Central memory CD8-positive, alpha-beta T cell (primary cell): ENCODE results near the gene TEX55.

Experiments
- ATAC-seq: fragments of 150-1000 bp; cut with Tn5 transposase; replicated peaks from 2 replicates; pipeline ENCODE4 v1.10.0; 2022; ENCODE audit warnings: mild to moderate bottlenecking, moderate FRiP score, moderate number of reproducible peaks; ENCODE audit not compliant: poor library complexity, severe bottlenecking; ENCODE audit errors: extremely low read depth
- DNase-seq, 2 donors: peaks; one replicate each; pipeline ENCODE4 v3.0.0; 2021; ENCODE audit warnings: low spot score in 2 of 2
- H3K27ac Mint-ChIP-seq: one replicate; pipeline ENCODE4 v1.8.0; 2022; ENCODE audit warnings: low read depth, mild to moderate bottlenecking, moderate library complexity, mixed read lengths
- H3K27me3 Mint-ChIP-seq: one replicate; pipeline ENCODE4 v1.8.0; 2022; ENCODE audit warnings: mixed read lengths
- H3K36me3 Mint-ChIP-seq: one replicate; pipeline ENCODE4 v1.8.0; 2022; ENCODE audit warnings: mild to moderate bottlenecking, moderate library complexity, mixed read lengths; ENCODE audit not compliant: insufficient read depth
- H3K4me1 Mint-ChIP-seq: one replicate; pipeline ENCODE4 v1.8.0; 2022; ENCODE audit warnings: mixed read lengths
- H3K4me3 Mint-ChIP-seq: one replicate; pipeline ENCODE4 v1.8.0; 2022; ENCODE audit warnings: mild to moderate bottlenecking, moderate library complexity, mixed read lengths
- H3K9me3 Mint-ChIP-seq: one replicate; pipeline ENCODE4 v1.8.0; 2022; ENCODE audit warnings: mixed read lengths

TEX55 gene

DNA sequence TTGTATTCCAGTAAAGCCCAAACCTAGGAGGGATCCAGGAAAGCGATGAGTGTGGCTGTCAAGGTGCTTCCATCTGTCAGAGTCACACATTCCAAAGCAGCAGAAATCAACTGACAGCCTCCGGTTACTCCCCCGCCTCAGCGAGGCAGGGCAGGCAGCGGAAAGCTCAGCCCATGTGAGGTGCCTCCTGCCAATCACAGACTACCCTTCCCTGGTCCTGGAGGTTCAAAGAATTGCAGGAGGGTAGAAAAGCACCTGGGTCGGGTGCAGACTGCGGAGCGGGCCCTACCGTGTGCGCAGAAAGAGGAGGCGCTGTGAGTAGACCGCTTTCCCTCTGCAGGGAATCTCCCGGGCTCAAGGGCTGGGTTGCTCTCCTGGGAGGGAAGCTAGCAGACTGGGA, 27.4 kb downstream of the TEX55 start, which contains the start of gene UPK1B:
Gene UPK1B, plus strand, starts transcription at position 274 of the 400 bp plus-strand sequence. CDS start 13,144 bp downstream, outside the sequence.
- DNase-seq, result no peak
- Mint-ChIP-seq H3K4me1 (no peaks in the 10 kb centered on the region), H3K27me3 (peaks cover 11% of the 10 kb centered on the region), H3K36me3 (no peaks in the 10 kb centered on the region), H3K9me3 (no peaks in the 10 kb centered on the region), H3K4me3 (no peak within 1 kb of the TSS), H3K27ac (no peak within 1 kb of the TSS)
- ATAC-seq, result no peak

DNA sequence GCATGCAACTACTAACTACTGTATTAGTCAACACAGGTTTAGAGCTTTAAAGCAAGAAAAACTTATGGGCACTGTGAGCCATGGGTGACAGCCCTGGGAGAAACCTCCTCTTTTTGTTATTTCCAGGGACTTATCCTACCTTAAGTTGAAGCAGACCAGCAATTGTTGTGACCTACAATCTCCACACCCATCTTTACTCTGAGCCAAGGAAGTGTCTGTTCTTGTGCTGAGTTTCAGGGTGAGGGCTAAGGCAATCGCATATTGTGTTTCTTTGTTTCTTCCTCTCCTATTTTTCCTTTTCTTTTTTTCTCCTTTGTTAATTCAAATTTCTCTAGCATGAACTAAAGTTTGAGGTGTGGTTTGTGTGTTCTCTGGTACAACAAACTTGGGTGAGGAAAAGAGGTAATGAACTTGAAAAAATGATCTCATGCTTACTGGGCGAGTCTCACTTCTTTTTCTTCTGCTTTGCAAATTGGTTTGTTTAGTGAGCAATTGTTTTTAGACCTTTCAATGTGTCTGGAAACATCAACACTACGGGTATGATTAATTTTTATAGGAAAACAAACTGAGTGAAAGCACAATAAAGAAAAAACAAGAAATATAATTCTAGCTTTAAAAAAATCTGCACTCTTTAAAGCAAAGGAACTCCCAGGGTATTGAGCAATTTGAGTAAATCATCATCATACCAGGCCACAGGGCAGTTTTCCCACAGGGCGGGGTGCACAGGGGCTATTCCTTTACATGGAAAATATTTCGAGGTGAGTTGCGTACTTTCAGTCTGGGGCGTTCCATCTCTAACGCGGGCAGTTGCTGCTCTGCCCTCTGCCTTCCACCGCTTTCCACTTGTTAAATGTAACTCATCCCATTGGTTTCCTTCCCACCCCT, 30.1 kb downstream of the TEX55 start:
- Mint-ChIP-seq H3K27me3 (peaks cover 35% of the 10 kb centered on the region), H3K36me3 (no peaks in the 10 kb centered on the region), H3K9me3 (no peaks in the 10 kb centered on the region), H3K4me1 (no peaks in the 10 kb centered on the region), H3K4me3 (no peak overlapping the region), H3K27ac (no peak overlapping the region)
- ATAC-seq (no peak), DNase-seq (no peak)

DNA sequence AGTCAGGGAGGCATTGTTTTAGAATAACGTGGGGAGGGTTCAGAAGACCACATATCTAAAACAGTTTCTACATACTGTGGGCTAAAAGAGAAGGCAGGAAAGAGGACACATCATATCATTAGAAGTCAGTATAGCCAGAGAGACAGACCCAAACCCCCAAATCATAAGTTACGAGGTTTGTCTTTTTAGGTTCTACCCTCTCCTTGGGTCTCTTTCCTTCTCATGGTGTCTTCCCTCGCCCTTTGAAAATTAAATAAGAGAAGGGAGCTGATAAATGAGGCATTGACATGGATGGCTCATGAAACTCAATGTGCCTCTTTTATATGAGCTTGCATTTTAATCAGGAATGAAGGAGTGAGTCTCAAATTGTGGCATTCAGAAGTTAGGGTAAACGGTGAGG, 30.8 kb downstream of the TEX55 start:
- ATAC-seq, result no peak
- Mint-ChIP-seq H3K4me3 (no peak overlapping the region), H3K27ac (no peak overlapping the region), H3K36me3 (no peaks in the 10 kb centered on the region), H3K4me1 (no peaks in the 10 kb centered on the region), H3K27me3 (peaks cover 35% of the 10 kb centered on the region), H3K9me3 (no peaks in the 10 kb centered on the region)
- DNase-seq, result no peak

DNA sequence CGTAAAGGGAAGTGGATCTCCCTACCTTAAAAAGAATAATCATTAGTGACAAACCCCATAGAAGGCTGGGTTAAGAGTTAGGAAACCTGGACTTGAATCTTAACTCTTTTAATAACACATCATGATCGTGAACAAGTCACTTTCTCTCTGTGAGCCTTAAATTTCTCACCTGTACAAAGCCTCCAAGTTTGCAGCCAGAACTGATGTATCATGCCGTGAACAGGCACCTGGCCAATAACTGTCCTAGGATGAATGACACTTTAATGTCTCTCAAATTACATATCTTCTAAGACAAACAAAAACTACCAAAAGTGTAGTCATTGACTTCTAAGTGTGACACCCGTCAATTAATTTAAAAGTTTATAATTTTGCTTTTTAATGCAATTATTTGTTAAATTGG, 31.4 kb downstream of the TEX55 start:
- ATAC-seq (no peak), DNase-seq (no peak)
- H3K27ac Mint-ChIP-seq, result no peak overlapping the region
- peaks cover 35% of the 10 kb centered on the region for H3K27me3 Mint-ChIP-seq
- H3K36me3 Mint-ChIP-seq, result no peaks in the 10 kb centered on the region
- H3K4me1 Mint-ChIP-seq, result no peaks in the 10 kb centered on the region
- H3K9me3 Mint-ChIP-seq, result no peaks in the 10 kb centered on the region
- H3K4me3 Mint-ChIP-seq, result no peak overlapping the region

DNA sequence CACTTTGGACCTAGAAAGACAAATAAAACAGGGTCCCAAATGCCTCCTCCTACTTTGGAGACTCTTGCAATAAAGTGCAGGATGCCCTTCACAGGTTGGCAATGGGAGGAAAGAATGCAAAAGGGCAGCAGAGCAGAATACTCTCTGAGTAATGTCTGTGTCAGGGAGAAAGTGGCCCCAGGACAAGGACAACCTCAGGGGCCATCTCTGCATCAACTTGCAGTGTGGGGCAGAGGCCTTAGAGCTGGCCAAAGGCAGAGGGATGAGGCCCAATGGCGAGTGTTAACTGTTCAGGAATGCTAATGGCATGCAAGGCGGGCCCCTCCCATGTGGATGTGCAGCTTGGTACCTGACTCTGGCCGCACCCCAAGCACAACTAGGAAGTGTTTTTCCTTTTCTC, 35.8 kb downstream of the TEX55 start:
- H3K4me1 Mint-ChIP-seq, result no peaks in the 10 kb centered on the region
- no peak for ATAC-seq
- no peak overlapping the region for H3K4me3 Mint-ChIP-seq
- H3K36me3 Mint-ChIP-seq, result no peaks in the 10 kb centered on the region
- H3K27ac Mint-ChIP-seq, result no peak overlapping the region
- H3K9me3 Mint-ChIP-seq, result no peaks in the 10 kb centered on the region
- H3K27me3 Mint-ChIP-seq, result peaks cover 35% of the 10 kb centered on the region
- no peak for DNase-seq

DNA sequence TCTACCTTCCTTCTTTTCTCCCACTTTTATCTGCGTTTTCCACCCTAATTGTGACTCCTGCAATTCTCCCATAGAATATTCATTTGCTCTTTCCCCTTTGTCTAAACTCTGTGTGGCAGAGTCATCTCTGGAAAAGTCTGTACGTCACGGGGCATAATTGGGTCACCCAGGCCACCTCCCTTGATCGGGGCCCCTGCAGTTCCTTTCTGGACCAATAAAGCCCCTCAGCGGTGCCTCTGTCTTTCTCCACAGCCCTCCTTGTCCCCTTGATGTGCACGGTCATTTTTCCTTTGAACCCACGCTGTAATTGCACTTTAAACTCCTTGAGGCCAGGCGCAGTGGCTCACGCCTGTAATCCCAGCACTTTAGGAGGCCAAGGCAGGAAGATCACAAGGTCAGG, 38.1 kb downstream of the TEX55 start:
- Mint-ChIP-seq H3K27me3 (peaks cover 16% of the 10 kb centered on the region), H3K36me3 (no peaks in the 10 kb centered on the region), H3K4me3 (no peak overlapping the region), H3K27ac (no peak overlapping the region), H3K4me1 (no peaks in the 10 kb centered on the region), H3K9me3 (no peaks in the 10 kb centered on the region)
- DNase-seq, result no peak
- ATAC-seq, result no peak

DNA sequence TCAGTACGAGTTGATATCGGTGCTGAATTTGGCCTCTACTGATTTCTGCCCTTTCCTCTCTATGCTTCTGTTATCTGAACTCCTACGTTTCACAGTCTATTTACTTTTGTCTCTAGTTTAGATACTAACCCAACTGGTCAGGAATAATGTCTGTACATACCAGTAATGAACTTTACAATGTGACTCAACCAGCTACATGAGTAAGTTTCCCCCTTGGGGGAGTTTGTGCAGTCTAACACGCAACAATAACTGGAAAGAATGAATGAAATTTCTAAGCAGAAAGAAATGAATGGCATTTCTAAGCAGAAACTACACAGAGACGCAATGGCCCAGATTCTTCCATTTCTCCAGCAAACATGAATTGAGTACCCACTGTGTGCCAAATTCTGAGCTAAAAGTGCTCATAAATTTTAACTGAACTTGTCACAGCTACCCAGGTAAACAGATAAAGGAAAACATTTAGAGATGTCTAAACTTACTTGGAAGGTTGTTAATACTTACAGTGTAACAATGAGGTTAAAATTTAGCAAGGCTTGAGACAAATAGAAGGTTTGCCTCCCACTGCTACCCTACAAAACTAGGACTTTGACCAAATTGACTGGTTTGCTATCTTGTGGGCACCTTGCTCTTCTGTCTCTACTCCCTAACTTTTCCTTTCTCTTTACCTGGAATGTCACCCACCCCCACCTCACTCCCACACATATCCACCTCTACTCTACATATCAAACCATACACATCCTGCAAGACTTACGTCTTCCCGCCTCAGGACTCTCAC, 39.0 kb downstream of the TEX55 start:
- H3K9me3 Mint-ChIP-seq, result no peaks in the 10 kb centered on the region
- H3K4me1 Mint-ChIP-seq, result no peaks in the 10 kb centered on the region
- H3K4me3 Mint-ChIP-seq, result no peak overlapping the region
- peaks cover 12% of the 10 kb centered on the region for H3K27me3 Mint-ChIP-seq
- H3K27ac Mint-ChIP-seq, result no peak overlapping the region
- DNase-seq (no peak), ATAC-seq (no peak)
- H3K36me3 Mint-ChIP-seq, result no peaks in the 10 kb centered on the region

DNA sequence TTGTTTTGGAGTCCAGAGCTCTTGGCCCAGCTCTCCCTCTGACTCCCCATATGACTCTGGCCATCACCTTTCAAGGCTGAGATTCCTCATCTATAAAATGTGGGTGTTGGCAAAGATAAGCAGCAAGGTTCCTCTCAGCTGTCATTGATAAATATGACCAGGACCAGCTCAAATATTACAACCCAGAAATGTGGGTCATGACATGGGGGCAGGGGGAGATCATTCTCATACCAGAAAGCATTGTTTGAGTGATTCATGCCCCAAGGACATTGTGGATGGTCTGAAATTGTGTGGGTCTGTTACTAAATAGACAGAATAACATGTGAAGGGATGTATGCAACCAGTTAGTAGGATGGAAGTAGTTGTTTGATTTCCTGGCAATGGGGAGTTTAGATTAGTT, 41.3 kb downstream of the TEX55 start:
- Mint-ChIP-seq H3K4me3 (no peak overlapping the region), H3K4me1 (no peaks in the 10 kb centered on the region), H3K27ac (no peak overlapping the region), H3K9me3 (no peaks in the 10 kb centered on the region), H3K27me3 (no peaks in the 10 kb centered on the region), H3K36me3 (no peaks in the 10 kb centered on the region)
- ATAC-seq (no peak), DNase-seq (no peak)

DNA sequence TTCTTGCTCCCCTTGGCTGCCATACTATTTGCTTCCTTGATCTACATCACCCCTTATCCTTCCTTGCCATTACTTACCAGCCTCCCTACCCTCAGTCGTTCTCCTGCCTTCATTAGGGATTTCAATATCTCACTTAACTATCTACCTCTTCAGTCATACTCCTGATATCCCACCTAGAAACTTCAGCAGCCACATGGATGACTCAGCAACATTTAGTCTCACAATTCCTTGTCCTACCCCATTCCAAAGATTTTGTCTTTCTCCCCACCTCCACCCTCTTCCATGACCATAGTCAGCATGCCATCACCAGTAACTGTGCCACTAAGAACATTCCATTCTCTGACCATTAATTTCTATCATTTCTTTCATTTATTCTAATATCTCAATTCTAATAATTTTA, 45.8 kb downstream of the TEX55 start:
- no peak for ATAC-seq
- Mint-ChIP-seq H3K36me3 (no peaks in the 10 kb centered on the region), H3K27me3 (no peaks in the 10 kb centered on the region), H3K4me3 (no peak overlapping the region), H3K4me1 (no peaks in the 10 kb centered on the region), H3K9me3 (no peaks in the 10 kb centered on the region), H3K27ac (no peak overlapping the region)
- DNase-seq, result no peak

DNA sequence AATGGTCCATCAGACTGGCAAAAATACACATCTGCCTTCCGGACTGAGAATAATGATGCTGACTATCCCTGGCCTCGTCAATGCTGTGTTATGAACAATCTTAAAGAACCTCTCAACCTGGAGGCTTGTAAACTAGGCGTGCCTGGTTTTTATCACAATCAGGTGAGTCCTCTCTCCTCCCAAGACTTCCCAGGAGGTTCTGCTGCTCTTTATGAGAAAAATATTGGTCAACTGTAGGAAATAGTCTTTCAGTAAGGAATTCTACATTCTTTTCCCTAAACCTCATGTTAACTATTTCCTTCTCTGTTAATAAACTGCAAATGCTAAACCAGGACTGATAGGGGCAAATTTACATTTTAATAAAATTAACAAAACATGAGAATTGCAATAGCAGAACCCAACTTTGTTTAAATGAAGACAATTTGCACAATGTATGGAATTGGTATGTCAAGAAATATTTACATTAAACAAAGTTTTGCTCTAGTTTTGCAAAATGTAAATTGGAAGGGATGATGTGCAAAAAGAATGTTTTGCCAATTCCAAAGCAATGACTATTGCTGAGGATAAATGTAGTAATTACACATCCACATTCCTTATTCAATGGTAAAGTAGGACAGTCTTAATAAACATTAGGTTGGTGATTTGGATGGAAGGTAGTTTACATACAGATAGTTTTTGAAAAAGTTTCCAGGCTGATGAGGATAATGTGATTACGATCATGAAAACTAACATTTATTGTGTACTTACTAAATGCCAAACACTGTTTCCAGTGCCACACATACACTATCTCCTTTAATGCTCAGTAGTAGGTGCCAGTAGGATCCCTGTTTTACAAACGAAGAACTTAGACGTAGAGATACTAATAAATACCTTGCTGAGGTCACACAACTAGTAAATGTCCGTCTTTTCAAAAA, 48.5 kb downstream of the TEX55 start:
- DNase-seq, result no peak

DNA sequence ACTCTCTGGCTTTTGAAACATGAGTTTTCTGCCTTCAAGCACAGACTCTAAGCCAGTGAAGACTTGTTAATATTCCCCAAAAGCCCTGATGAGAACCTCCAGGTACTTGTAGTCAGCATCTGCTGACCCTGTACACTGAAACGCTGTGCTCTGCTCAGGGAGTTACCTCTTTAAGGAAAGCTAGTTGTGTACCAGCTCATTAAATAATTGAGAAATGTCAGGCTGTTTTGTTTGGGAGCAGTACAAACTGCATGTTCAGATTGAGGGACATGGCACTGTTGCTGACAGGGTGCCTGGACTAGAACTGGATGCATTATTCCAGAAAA, 49.1 kb downstream of the TEX55 start:
- ATAC-seq, result no peak
- Mint-ChIP-seq H3K36me3 (no peaks in the 10 kb centered on the region), H3K4me1 (no peaks in the 10 kb centered on the region), H3K4me3 (no peak overlapping the region), H3K27ac (no peak overlapping the region), H3K27me3 (no peaks in the 10 kb centered on the region), H3K9me3 (no peaks in the 10 kb centered on the region)
- DNase-seq, result no peak

More for the DNA sequence above, 48.5 kb downstream of the TEX55 start:
- Mint-ChIP-seq H3K27ac (no peak overlapping the region), H3K36me3 (no peaks in the 10 kb centered on the region), H3K9me3 (no peaks in the 10 kb centered on the region), H3K4me1 (no peaks in the 10 kb centered on the region), H3K4me3 (no peak overlapping the region), H3K27me3 (no peaks in the 10 kb centered on the region)
- no peak for ATAC-seq

DNA sequence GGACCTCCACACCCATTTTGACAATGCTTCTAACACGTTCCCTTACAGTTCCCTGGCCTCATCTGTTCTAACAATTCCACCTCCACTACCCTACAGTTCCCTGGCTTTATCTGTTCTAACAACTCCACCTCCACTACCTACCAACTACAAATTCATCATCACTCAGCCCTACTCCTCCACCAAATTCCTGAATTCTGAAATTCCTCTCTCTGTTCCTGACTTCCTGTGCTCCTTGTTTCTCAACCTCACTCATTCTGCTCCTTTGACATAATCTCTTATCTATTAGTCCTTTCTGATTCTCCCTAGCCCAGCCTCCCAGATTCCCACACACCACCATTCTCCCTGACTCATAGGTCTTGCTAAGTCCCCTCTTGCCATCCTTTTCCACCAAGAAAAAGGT, 49.9 kb downstream of the TEX55 start:
- DNase-seq (no peak), ATAC-seq (no peak)
- Mint-ChIP-seq H3K4me3 (no peak overlapping the region), H3K27me3 (no peaks in the 10 kb centered on the region), H3K4me1 (no peaks in the 10 kb centered on the region), H3K27ac (no peak overlapping the region), H3K9me3 (no peaks in the 10 kb centered on the region), H3K36me3 (no peaks in the 10 kb centered on the region)
